HK-2 (cell line): ENCODE results near the gene RPS6KA2.

ENCODE experiments used
- DNase-seq: peaks from one replicate; pipeline ENCODE4 v3.0.0-alpha.2; 2018; ENCODE audit not compliant: unreplicated experiment

Gene RPS6KA2

GRCh38 chr6:166615059-166615770, 11.8 kb downstream of the RPS6KA2 start:
- DNase-seq: no peak

- no peak for DNase-seq
Observed at GRCh38 chr6:166614589-166614988, 12.5 kb downstream of the RPS6KA2 start.

GRCh38 chr6:166614171-166614583, 12.9 kb downstream of the RPS6KA2 start:
- no peak for DNase-seq

- no peak for DNase-seq
Observed at GRCh38 chr6:166613027-166613426, 14.0 kb downstream of the RPS6KA2 start.

- no peak for DNase-seq
Observed at GRCh38 chr6:166612471-166612881, 14.6 kb downstream of the RPS6KA2 start.

GRCh38 chr6:166611631-166612030, 15.4 kb downstream of the RPS6KA2 start:
- no peak for DNase-seq

- DNase-seq: no peak
Observed at GRCh38 chr6:166610069-166610468, 17.0 kb downstream of the RPS6KA2 start.

- DNase-seq: no peak
Observed at GRCh38 chr6:166608774-166609173, 18.3 kb downstream of the RPS6KA2 start.

GRCh38 chr6:166605752-166606151, 21.3 kb downstream of the RPS6KA2 start:
- no peak for DNase-seq

GRCh38 chr6:166604911-166605310, 22.1 kb downstream of the RPS6KA2 start:
- DNase-seq: no peak

GRCh38 chr6:166604328-166604727, 22.7 kb downstream of the RPS6KA2 start:
- no peak for DNase-seq

GRCh38 chr6:166603043-166603690, 23.9 kb downstream of the RPS6KA2 start:
- DNase-seq: no peak

GRCh38 chr6:166601956-166602355, 25.1 kb downstream of the RPS6KA2 start:
- no peak for DNase-seq

GRCh38 chr6:166600931-166601330, 26.1 kb downstream of the RPS6KA2 start:
- no peak for DNase-seq

GRCh38 chr6:166599205-166599604, 27.8 kb downstream of the RPS6KA2 start:
- DNase-seq: no peak

- DNase-seq: no peak
Observed at GRCh38 chr6:166598441-166599138, 28.5 kb downstream of the RPS6KA2 start.

- DNase-seq: no peak
Observed at GRCh38 chr6:166597711-166598440, 29.2 kb downstream of the RPS6KA2 start.

GRCh38 chr6:166596776-166597507, 30.1 kb downstream of the RPS6KA2 start:
- no peak for DNase-seq

- no peak for DNase-seq
Observed at GRCh38 chr6:166595949-166596348, 31.1 kb downstream of the RPS6KA2 start.

GRCh38 chr6:166595061-166595780, 31.8 kb downstream of the RPS6KA2 start:
- no peak for DNase-seq

- no peak for DNase-seq
Observed at GRCh38 chr6:166592821-166593220, 34.2 kb downstream of the RPS6KA2 start.
